Smooth muscle cell (in vitro differentiated cells): ENCODE data around the gene DBNL. TPM values are rescaled to one million over a fixed set of nuclear protein-coding genes. Genes with fewer than 3 reads are reported as not detected.
A peak's percentile ranks its signal among the peaks of the same experiment; 100 is the strongest.

Experiments used
- DNase-seq: peaks from one replicate; lab custom pipeline; 2025; ENCODE audit not compliant: unreplicated experiment; lab: John Stamatoyannopoulos, UW
- H2AFZ ChIP-seq: fragments of 200-600 bp; sonication (generic); 2 replicates; pipeline ENCODE4 v1.6.0; 2016; ENCODE audit warnings: antibody characterized with exemption, low read depth, mild to moderate bottlenecking
- H3F3A ChIP-seq: fragments of 200-600 bp; sonication (generic); 2 replicates; pipeline ENCODE4 v1.6.0; 2017; ENCODE audit warnings: antibody characterized with exemption, low read depth
- H3K27ac ChIP-seq: fragments of 200-600 bp; sonication (generic); 2 replicates; pipeline ENCODE4 v1.5.1; 2016; ENCODE audit warnings: low read depth, mild to moderate bottlenecking
- H3K27me3 ChIP-seq: fragments of 200-600 bp; sonication (generic); 2 replicates; pipeline ENCODE4 v1.6.1; 2016; ENCODE audit warnings: low read depth, mild to moderate bottlenecking
- H3K36me3 ChIP-seq: fragments of 200-600 bp; sonication (generic); 2 replicates; pipeline ENCODE4 v1.5.1; 2016; ENCODE audit warnings: low read depth
- H3K4me1 ChIP-seq: fragments of 200-600 bp; sonication (generic); 2 replicates; pipeline ENCODE4 v1.5.1; 2016; ENCODE audit warnings: low read depth
- H3K4me2 ChIP-seq: fragments of 200-600 bp; sonication (generic); 2 replicates; pipeline ENCODE4 v1.6.0; 2016; ENCODE audit warnings: mild to moderate bottlenecking
- H3K4me3 ChIP-seq: fragments of 200-600 bp; sonication (generic); 2 replicates; pipeline ENCODE4 v1.5.1; 2016; ENCODE audit warnings: mild to moderate bottlenecking
- H3K79me2 ChIP-seq: fragments of 200-600 bp; sonication (generic); 2 replicates; pipeline ENCODE4 v1.6.0; 2016; ENCODE audit warnings: low read depth, mild to moderate bottlenecking
- H3K9ac ChIP-seq: fragments of 200-600 bp; sonication (generic); 2 replicates; pipeline ENCODE4 v1.6.0; 2016; ENCODE audit warnings: low read depth
- H3K9me3 ChIP-seq: fragments of 200-600 bp; sonication (generic); replicated peaks from 2 replicates; pipeline ENCODE4 v1.5.1; 2016; ENCODE audit warnings: low read depth
- H4K20me1 ChIP-seq: fragments of 200-600 bp; sonication (generic); 2 replicates; pipeline ENCODE4 v1.6.0; 2016; ENCODE audit warnings: low read depth
- CTCF ChIP-seq: fragments of 200-600 bp; sonication (generic); IDR thresholded peaks from 2 replicates; pipeline ENCODE4 v1.5.1; 2017; ENCODE audit warnings: borderline replicate concordance, mild to moderate bottlenecking, antibody characterized with exemption; ENCODE audit not compliant: insufficient read depth, poor library complexity, severe bottlenecking
- WGBS: methylation state at CpG from one replicate; pipeline ENCODE4 v1.1.7; 2016; ENCODE audit warnings: low lambda C conversion rate; 5-methylcytosine and 5-hydroxymethylcytosine counted together
- polyA plus RNA-seq: library from polyadenylated mRNA; unstranded; fragments of >200 nt; fragmentation: Nextera tagmentation; extraction: Ambion mirVana; gene quantifications from 2 replicates; pipeline ENCODE4 v1.2.1, GENCODE V29; 2016
- total RNA-seq: library from RNA; depleted of rRNA; stranded (reverse); fragments of >200 nt; gene quantifications from 2 replicates; pipeline ENCODE4 v1.2.3, GENCODE V29; 2014

The DBNL gene
- total and polyA plus RNA-seq, 2 experiments from 2014 or later, result 55.1 to 98.4 TPM

- 92% methylated on average over 2 of the region's 2 CpGs for WGBS
- peak overlapping the region; percentile 84 for H2AFZ ChIP-seq
Measured at GRCh38 chr7:44094365-44094764, 49.9 kb downstream of the DBNL start.

GRCh38 chr7:44094883-44095592 is 50.5 kb downstream of the DBNL start:
- H3F3A ChIP-seq, result peaks cover 5% of the 10 kb centered on the region
- no peak overlapping the region for H3K4me2 ChIP-seq
- H3K27me3 ChIP-seq, result no peaks in the 10 kb centered on the region
- no peaks in the 10 kb centered on the region for H3K36me3 ChIP-seq
- H3K4me3 ChIP-seq, result no peak overlapping the region
- peak overlapping the region; percentile 84 for H2AFZ ChIP-seq
- peak overlapping the region; percentile 47 for H3K27ac ChIP-seq
- no peak overlapping the region for H3K9ac ChIP-seq
- H3K79me2 ChIP-seq, result no peaks in the 10 kb centered on the region
- H4K20me1 ChIP-seq, result no peaks in the 10 kb centered on the region
- H3K9me3 ChIP-seq, result no peaks in the 10 kb centered on the region
- WGBS, result 39% methylated on average over 2 of the region's 2 CpGs
- TF ChIP-seq CTCF, result no peak
- no peaks in the 10 kb centered on the region for H3K4me1 ChIP-seq
- DNase-seq, result no peak

More at GRCh38 chr7:44094365-44094764, 49.9 kb downstream of the DBNL start:
- no peak for TF ChIP-seq CTCF
- Histone ChIP-seq H4K20me1 (no peaks in the 10 kb centered on the region), H3K4me3 (no peak overlapping the region), H3K9ac (no peak overlapping the region), H3K27ac (peak overlapping the region; percentile 47), H3K27me3 (no peaks in the 10 kb centered on the region), H3K79me2 (no peaks in the 10 kb centered on the region), H3K9me3 (no peaks in the 10 kb centered on the region), H3K36me3 (no peaks in the 10 kb centered on the region), H3F3A (no peaks in the 10 kb centered on the region), H3K4me2 (no peak overlapping the region), H3K4me1 (no peaks in the 10 kb centered on the region)
- DNase-seq, result no peak

- Histone ChIP-seq H3F3A (peaks cover 5% of the 10 kb centered on the region), H3K4me3 (no peak overlapping the region), H3K36me3 (no peaks in the 10 kb centered on the region), H4K20me1 (no peaks in the 10 kb centered on the region), H2AFZ (no peak overlapping the region), H3K79me2 (no peaks in the 10 kb centered on the region), H3K27ac (no peak overlapping the region), H3K27me3 (no peaks in the 10 kb centered on the region), H3K4me2 (no peak overlapping the region), H3K9ac (no peak overlapping the region), H3K9me3 (no peaks in the 10 kb centered on the region), H3K4me1 (no peaks in the 10 kb centered on the region)
- DNase-seq, result no peak
- 97% methylated on average over 3 of the region's 3 CpGs for WGBS
- no peak for TF ChIP-seq CTCF
Measured at GRCh38 chr7:44095781-44096180, 51.3 kb downstream of the DBNL start.
